HG03139 (cell line): ENCODE results near the gene AFTPH.

Experiments used
- ATAC-seq: cut with Tn5 transposase; IDR thresholded peaks from one replicate; pipeline ENCODE4 v1.9.1; 2021; ENCODE audit not compliant: unreplicated experiment

The AFTPH gene

DNA sequence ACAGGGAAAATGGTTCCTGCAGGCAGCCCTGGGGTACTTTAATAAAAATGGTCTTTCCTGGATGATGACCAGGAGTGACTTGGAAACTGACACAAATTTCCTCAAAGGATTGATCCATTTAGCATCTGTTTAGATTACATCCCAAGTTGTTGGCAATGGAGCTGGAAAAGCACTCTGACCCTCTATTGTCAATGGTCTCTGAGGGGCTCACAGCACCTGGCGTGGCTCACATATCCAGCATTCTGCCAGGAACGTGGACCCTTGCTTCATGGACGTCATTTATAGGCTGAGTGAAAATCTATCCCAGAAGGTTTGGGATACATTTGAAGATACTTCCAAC is 85.8 kb downstream of the AFTPH start:
- ATAC-seq: no peak

DNA sequence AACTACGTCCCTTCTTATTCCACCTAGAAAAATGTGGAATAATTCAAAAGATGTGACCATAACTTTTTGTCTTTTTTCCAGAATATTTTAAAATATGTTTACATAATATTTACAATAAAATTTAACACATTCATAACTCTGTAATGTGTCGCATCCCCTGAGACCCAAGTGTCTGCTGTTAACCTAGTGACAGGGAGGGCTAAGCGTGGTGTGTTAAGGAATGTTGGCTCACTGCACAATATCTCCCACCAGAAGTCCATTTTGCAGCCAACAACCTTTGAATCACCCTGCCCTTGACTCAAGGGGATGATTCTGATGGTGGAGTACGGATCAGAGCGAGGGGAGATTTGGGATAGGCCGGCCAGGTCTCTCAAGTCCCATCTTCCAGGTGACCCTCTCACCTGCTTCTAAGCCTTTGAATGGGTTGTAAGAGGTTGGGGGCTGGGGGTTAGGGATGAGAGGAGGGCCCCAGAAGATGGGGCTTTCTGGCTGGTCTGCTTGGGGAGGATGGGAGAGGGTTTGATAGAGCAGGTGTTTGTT is 86.3 kb downstream of the AFTPH start:
- no peak for ATAC-seq

GRCh38 chr2:64612575-64613195 is 88.6 kb downstream of the AFTPH start:
- no peak for ATAC-seq

- no peak for ATAC-seq
These were observed 89.1 kb downstream of the AFTPH start for GRCh38 chr2:64613276-64613675.

DNA sequence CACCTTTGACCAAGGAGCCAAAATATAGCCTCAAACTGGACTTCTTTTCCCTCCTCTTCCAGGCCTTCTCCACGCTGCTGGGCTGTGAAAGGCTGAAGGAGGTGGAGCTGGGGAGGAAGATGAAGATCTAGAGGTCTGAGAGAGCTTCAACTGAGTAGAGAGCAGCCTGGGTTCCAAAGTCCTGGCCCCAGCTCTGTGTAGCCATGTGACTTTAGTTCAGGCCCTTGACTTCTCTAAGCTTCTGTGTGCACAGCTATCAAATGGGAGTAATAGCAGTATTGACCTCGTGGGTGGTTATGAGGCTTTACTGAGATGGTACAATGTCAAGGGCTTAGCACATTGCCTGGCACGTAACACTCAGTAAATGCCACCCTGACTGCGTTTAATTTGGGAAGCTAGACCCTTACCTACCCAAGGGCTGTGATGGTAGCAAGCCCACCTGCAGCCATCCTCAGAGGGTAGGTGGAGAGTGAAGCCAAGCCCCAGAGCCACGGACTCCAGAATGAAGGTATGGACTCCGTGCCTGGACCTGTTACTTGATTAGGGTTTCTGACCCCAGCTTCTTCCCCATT is 91.2 kb downstream of the AFTPH start:
- ATAC-seq: no peak

DNA sequence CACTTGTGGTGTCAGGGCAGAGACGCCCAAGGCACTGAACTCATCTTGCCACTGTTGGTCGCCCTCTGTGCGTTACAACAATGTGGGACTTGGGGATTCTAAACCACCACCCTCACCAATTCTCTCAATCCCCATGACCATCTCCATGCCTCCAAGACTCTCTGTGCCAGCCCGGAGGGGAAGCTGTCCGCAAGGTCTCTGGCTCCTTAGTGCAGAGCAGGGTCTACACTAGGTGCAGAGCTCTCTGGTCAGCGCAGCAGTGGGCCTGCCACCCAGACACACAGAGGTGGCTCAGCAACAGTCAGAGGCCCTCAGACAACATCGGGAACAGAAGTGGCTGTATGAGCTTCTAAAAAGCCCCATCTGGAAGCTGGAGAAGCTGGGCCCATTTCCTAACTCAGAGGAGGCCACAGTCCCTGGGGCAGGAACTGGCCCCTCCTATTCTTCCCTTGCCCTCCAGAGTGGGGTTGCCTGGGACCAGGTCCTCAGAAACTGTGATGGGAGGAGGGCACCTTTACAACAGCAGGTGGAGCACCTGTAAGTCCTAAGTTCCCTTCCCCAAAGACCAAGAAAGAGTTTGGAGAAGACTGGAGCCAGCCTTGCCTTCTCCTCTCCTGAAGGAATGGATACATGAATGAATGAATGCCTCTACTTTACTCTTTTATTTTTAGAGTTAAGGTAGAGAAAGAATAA is 91.9 kb downstream of the AFTPH start:
- no peak for ATAC-seq

GRCh38 chr2:64617631-64618151 is 93.6 kb downstream of the AFTPH start:
- ATAC-seq: no peak

DNA sequence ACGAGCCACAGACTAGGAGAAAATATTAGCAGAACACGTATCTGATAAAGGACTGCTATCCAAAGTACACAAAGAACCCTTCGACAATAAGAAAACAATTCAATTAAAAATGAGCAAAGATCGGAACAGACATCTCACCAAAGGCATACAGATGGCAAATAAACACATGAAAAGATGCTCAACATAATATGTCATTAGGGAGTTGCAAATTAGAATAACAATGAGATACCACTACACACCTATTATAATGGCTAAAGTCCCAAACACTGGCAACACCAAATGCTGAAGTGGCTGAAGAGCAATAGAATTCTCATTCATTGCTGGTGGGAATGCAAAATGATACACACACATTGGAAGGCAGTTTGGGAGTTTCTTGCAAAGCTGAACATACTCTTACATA is 96.5 kb downstream of the AFTPH start:
- no peak for ATAC-seq

DNA sequence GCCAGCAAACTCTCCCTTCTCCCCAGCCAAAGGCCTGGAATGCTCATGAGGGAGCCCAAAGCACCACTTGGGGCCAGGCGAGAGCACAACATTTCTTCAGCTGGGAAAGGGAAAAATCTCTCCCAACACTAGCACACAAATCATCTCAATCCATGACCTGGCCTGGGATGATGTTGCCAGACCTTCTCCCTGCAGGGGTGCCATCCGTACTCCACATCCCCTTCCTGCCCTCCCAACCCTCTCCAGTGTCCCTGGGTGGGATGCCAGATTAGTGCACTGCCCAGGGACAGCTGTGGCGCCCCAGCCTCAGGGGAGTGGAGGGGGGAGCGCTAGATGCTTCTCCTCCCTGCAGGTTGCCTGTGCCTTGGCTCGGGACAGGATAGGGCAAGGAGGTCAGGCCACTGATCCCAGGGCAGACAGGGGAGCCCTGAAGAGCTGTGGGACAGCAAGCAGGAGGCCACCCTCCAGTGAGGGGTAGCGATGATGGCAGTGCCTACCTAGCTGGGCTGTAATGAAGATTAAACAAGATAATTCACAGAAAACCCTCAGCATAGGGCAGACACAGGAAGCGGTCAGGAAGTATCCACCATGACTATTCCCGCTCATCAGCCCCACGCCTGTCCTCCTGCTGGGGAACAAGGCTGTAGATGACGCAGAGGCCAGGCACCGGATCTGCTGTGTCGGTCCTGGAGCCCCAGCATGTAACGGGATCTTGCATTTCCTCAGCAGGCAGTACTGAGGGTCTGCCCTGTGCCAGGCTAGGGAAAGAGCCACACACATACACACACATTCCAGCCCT is 98.5 kb downstream of the AFTPH start:
- no peak for ATAC-seq

DNA sequence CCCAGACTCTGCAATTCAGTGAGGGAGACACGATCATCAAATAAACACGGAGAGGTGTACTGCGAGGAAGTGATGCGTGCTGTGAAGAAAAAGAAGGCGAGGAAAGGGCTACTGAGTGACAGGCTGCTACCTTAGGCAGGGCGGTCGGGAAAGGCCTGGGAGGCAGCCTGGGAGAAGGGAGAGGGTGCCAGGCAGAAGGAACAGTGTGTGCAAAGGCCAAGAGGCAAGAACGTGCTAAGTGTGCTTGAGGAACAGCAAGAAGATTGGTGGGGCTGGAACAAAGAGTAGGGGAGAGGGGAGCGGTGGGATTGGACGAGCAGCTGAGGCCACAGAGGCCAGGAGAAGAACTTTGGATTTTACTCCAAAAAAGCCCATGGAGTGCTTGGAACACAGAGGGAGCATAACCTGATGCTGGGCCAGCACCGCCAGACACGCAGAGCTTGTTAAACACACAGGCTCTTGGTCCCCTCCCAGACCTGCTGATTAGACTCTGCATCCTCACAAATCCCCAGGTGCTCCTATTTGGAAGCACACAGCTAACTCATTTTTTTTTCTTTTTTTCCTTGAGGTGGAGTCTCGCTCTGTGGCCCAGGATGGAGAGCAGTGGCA is 99.2 kb downstream of the AFTPH start:
- no peak for ATAC-seq

GRCh38 chr2:64624108-64624610 is 100.0 kb downstream of the AFTPH start:
- ATAC-seq: no peak

GRCh38 chr2:64624862-64625261 is 100.7 kb downstream of the AFTPH start:
- no peak for ATAC-seq

DNA sequence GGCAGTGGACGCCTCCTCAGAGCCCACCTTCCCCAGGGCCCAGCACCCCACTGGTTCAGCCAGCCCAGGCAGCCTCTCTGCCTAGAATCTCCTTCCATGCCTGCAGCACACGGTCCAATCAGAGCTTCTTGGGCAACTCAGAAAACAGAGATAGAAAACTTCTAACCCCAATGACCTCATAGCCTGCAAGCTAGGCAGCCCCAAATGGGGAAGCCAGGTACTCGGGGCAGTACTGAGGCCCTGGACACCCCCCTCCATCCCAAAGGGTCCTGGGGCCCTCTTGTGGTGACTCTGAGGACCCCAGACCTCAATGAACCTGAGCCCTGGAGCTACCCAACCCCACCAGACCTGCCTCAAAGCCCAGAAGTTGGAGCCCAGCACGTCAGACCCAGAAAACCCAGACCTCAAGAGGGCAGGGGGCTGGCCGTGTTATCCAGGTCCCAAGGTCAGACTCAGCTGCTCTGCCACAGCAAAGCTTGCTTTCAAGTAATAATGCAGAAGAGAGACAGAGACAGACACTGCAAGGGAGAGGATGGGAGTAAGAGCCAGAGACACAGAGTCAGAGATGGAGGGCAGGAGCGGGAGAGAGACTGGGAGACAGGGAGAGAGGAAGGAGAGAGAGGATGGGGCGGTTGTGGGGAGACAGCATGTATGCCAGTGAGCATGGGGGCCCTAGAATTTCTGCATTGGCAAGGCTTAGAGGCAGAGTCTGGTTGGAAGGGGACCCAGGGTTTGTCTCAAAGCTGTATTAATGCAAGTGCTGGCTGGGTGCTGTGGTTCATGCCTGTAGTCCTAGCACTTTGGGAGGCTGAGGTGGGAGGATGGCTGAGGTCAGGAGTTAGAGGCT is 101.4 kb downstream of the AFTPH start:
- no peak for ATAC-seq

DNA sequence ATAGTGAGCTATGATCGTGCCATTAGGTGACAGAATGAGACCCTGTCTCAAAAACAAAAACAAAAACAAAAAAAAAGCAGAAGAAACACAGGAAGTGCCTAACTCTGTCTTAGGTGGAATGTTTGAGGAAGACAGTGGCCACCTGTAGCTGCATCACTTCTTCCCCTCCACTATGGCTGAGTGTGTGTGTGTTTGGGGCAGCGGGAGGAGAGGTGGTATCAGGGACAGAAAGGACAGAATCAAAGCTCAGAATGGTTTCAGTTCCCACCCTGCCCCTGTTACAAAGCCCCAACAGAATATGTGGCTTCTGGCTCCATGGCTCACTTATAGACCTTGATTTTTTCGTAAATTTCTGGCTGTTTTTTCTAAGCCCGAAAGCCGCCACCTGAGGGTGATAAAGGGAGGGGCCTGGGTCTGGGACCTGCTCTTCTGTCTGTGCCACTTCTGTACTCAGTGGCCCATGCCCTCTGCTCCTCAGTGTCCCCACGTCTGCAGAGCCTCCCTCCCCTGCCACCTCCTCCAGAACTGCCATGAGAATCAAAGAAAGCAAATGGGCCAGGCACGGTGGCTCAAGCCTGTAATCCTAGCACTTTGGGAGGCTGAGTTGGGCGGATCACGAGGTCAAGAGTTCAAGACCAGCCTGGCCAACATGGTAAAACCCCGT is 102.2 kb downstream of the AFTPH start:
- no peak for ATAC-seq

- no peak for ATAC-seq
These were observed 103.0 kb downstream of the AFTPH start for GRCh38 chr2:64626963-64627760.

DNA sequence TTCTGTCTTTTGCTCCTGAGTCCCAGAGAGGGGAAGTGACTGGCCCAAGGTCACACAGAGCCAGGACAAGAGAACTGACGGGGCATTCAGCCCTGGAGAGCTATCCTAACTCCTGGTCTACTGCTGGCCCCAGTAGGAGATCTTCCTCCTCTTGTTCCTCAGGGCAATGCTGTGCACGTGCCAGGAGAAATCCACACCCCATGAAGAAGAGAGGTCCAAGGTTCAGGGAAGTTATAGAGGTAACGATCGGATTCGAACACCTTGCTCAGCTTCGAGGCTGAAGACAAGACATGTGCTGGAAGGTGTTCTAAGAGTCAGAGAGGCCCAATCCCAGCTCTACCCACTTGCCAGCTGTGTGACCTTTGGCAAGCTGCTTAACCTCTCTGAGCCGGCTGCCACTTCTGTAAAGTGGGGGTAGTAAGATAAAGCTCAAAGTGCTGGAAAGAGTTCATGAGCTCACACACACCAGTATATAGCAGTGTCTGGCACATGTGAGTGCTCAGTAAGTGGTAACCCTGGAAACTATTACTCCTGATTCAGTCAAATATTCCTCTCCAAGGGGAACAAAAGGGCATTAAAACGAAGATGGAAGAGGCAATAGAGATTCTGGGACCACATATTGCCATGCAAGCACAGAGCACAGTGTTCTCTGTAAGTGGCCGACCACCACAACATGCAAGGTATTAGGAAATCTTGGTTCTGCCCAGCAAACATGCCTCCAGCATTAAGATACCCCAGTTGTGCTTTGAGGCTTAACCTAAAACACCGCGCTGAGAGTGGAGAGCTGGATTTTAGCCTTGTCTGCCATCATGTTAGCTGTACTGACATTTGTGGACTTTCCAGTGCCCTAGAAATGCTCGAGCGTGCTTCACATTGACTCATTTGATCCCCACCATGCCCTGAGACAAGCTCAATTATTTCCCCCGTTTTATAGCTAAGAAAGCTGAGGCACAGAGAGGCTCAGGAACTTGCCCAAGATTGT is 104.0 kb downstream of the AFTPH start:
- no peak for ATAC-seq

DNA sequence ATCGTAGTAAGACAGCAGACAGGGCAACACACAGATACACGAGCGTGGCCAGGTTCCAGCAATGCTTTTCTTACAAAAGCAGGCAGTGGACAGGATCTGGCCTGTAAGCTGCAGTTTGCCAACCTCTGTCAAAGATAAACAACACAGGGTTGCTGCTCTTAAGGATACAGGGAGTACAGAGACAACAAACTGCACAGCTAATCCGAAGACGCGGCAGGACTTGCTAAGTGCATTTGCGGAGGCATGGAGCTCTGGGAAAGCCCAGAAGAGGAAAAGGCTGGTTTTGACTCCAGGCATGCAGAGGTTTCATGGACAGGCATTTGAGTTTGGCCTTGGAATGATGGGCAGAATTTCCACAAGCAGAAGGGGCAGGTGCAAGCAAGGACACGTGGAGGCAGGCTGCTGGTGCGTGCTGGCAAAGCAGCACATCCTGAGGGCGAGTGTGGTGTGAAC is 105.2 kb downstream of the AFTPH start:
- no peak for ATAC-seq
